Upper lobe of left lung (tissue), 6 donors: Measurements from ENCODE around the gene DCAF10. TPM values are rescaled to one million over a fixed set of nuclear protein-coding genes. Genes with fewer than 3 reads are reported as not detected.
A peak's percentile ranks its signal among the peaks of the same experiment; 100 is the strongest.

ENCODE experiments used
- ATAC-seq, 2 donors: fragments of 200-7000 bp; cut with Tn5 transposase; one replicate each; pipeline ENCODE4 v1.9.1; 2022; ENCODE audit warnings: mild to moderate bottlenecking in 2 of 2, moderate library complexity in 2 of 2; ENCODE audit not compliant: low FRiP score in 2 of 2
- DNase-seq, 2 donors: peaks; one replicate each; pipeline ENCODE4 v3.0.0-alpha.2; 2019 to 2020
- H3K27ac ChIP-seq, 4 donors: fragments of 200-600 bp; sonication (generic); one replicate each; pipeline ENCODE4 v1.5.1; 2016 to 2019
- H3K27me3 ChIP-seq, 4 donors: fragments of 200-600 bp; sonication (generic); one replicate each; pipeline ENCODE4 v1.5.1; 2017 to 2019
- H3K36me3 ChIP-seq, 4 donors: fragments of 200-600 bp; sonication (generic); one replicate each; pipeline ENCODE4 v1.5.1; 2016 to 2019
- H3K4me1 ChIP-seq, 4 donors: fragments of 200-600 bp; sonication (generic); one replicate each; pipeline ENCODE4 v1.5.1; 2018 to 2019
- H3K4me3 ChIP-seq, 4 donors: fragments of 200-600 bp; sonication (generic); one replicate each; pipeline ENCODE4 v1.5.1; 2017 to 2019; ENCODE audit warnings: mild to moderate bottlenecking in 2 of 4, moderate library complexity in 1 of 4
- H3K9me3 ChIP-seq, 4 donors: fragments of 200-600 bp; sonication (generic); one replicate each; pipeline ENCODE4 v1.5.1; 2018 to 2019
- EP300 ChIP-seq, 4 donors: sonication (generic); formaldehyde crosslinking; IDR thresholded peaks; one replicate each; pipeline ENCODE4 v1.5.1; 2017; ENCODE audit warnings: antibody characterized with exemption in 4 of 4, control low read depth in 2 of 4
- POLR2A ChIP-seq, 4 donors: fragments of 450-650 bp; IDR thresholded peaks; one replicate each; pipeline ENCODE4 v1.5.1; 2016 to 2017; ENCODE audit warnings: antibody characterized with exemption in 4 of 4, mild to moderate bottlenecking in 2 of 4
- POLR2AphosphoS5 ChIP-seq, 2 donors: sonication (generic); formaldehyde crosslinking; IDR thresholded peaks; one replicate each; pipeline ENCODE4 v1.5.1; 2017; ENCODE audit warnings: antibody characterized with exemption in 2 of 2
- WGBS, 2 donors: methylation state at CpG; one replicate each; pipeline ENCODE4 v1.1.5; 2017 to 2018; 5-methylcytosine and 5-hydroxymethylcytosine counted together
- total RNA-seq, 6 donors: library from RNA; depleted of rRNA in 4 of 6; stranded (reverse); fragments of >200 nt in 4 of 6; gene quantifications; one replicate each; pipeline versions ENCODE4 v1.1.0 to v1.2.1, GENCODE V29; 2016 to 2021
- TF ChIP-seq, protein P1 (sequence below), 6 experiments: fragments of 450-650 bp in 4 of 6; fragments of 200-600 bp in 2 of 6; sonication (generic) in 2 of 6; IDR thresholded peaks; one replicate each; pipeline ENCODE4 v1.5.1; 2016 to 2019; ENCODE audit warnings: antibody characterized with exemption in 6 of 6
- donor health status: DM: no; HTN: no; CAD: no; lungs with moderate emphysema.
- donor health status: DM: no; HTN: yes; CAD: no; lungs with severe emphysema.

The DCAF10 gene
- total RNA-seq, 6 donors from 2014 or later: 19.0 to 42.7 (median 25.1) TPM

GRCh38 chr9:37905776-37906175, 105.2 kb downstream of the DCAF10 start:
- H3K36me3 ChIP-seq: peaks cover 0 to under 1% (median 0%) of the 10 kb centered on the region in 4 donors
- ATAC-seq (no peak), DNase-seq (no peak)
- H3K27ac ChIP-seq: no peak overlapping the region
- WGBS, 2 donors: 96 to 97% methylated on average over 4 of the region's 4 CpGs
- H3K27me3 ChIP-seq: no peaks in the 10 kb centered on the region
- TF ChIP-seq POLR2A (IDR thresholded peaks at IDR 0.05) (no peak), POLR2AphosphoS5 (IDR thresholded peaks at IDR 0.05) (no peak), EP300 (IDR thresholded peaks at IDR 0.05) (no peak)
- TF ChIP-seq, protein P1, sequence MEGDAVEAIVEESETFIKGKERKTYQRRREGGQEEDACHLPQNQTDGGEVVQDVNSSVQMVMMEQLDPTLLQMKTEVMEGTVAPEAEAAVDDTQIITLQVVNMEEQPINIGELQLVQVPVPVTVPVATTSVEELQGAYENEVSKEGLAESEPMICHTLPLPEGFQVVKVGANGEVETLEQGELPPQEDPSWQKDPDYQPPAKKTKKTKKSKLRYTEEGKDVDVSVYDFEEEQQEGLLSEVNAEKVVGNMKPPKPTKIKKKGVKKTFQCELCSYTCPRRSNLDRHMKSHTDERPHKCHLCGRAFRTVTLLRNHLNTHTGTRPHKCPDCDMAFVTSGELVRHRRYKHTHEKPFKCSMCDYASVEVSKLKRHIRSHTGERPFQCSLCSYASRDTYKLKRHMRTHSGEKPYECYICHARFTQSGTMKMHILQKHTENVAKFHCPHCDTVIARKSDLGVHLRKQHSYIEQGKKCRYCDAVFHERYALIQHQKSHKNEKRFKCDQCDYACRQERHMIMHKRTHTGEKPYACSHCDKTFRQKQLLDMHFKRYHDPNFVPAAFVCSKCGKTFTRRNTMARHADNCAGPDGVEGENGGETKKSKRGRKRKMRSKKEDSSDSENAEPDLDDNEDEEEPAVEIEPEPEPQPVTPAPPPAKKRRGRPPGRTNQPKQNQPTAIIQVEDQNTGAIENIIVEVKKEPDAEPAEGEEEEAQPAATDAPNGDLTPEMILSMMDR (IDR thresholded peaks at IDR 0.05): no peak
- no peaks in the 10 kb centered on the region for H3K9me3 ChIP-seq
- H3K4me1 ChIP-seq: peaks cover 17 to 46% (median 35%) of the 10 kb centered on the region in 4 donors
- H3K4me3 ChIP-seq: no peak overlapping the region

GRCh38 chr9:37906312-37907239, 106.0 kb downstream of the DCAF10 start:
- peaks cover 17 to 46% (median 35%) of the 10 kb centered on the region in 4 donors for H3K4me1 ChIP-seq
- TF ChIP-seq POLR2A (IDR thresholded peaks at IDR 0.05) (no peak), EP300 (IDR thresholded peaks at IDR 0.05) (no peak), POLR2AphosphoS5 (IDR thresholded peaks at IDR 0.05) (no peak)
- TF ChIP-seq, protein P1 (IDR thresholded peaks at IDR 0.05): no peak
- no peak overlapping the region for H3K4me3 ChIP-seq
- peak overlapping the region in 1 of 4 donors; percentile 23 for H3K27ac ChIP-seq
- no peaks in the 10 kb centered on the region for H3K27me3 ChIP-seq
- H3K36me3 ChIP-seq: no peaks in the 10 kb centered on the region
- DNase-seq: no peak
- 88% methylated on average over 11 of the region's 11 CpGs for WGBS, 2 donors
- no peak for ATAC-seq
- H3K9me3 ChIP-seq: no peaks in the 10 kb centered on the region

- peak in 1 of 2 donors; percentile 44 for DNase-seq
- H3K4me3 ChIP-seq: no peak overlapping the region
- 56 to 67% methylated on average over 4 of the region's 4 CpGs for WGBS, 2 donors
- peaks cover 3 to 31% (median 21%) of the 10 kb centered on the region in 4 donors for H3K4me1 ChIP-seq
- ATAC-seq: no peak
- H3K9me3 ChIP-seq: no peaks in the 10 kb centered on the region
- TF ChIP-seq POLR2AphosphoS5 (IDR thresholded peaks at IDR 0.05) (no peak), EP300 (IDR thresholded peaks at IDR 0.05) (no peak), POLR2A (IDR thresholded peaks at IDR 0.05) (no peak)
- TF ChIP-seq, protein P1 (IDR thresholded peaks at IDR 0.05): no peak
- no peaks in the 10 kb centered on the region for H3K36me3 ChIP-seq
- H3K27me3 ChIP-seq: no peaks in the 10 kb centered on the region
- H3K27ac ChIP-seq: peak overlapping the region; percentile 23 to 78 (median 56)
Measured at GRCh38 chr9:37908283-37908682, 107.7 kb downstream of the DCAF10 start.

DNA sequence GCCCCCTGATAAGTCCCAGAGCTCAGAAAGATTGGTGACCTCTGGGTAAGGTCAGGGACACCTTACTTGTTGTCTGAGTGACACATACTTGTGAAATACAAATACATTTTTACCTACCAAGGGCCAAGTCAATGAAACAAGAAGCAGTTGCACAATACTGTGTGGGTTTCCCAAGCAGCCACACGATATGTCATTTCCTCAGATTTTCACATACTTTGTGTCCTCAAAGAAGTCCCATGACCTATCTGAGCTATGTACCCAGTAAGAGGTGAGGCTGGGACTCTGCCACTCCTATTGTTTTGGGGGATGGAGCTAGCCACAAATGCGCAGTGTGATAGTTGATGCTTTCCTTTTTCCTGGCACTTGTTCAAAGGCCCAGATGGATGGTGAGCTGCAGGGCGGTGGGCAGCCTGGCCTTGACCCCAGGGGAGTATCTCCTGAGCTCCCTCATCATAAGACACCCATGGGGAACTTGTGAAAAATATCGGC, 108.1 kb downstream of the DCAF10 start:
- Histone ChIP-seq H3K4me3 (no peak overlapping the region), H3K9me3 (no peaks in the 10 kb centered on the region), H3K27ac (peak overlapping the region; percentile 53 to 78 (median 71)), H3K27me3 (no peaks in the 10 kb centered on the region), H3K4me1 (peaks cover 4 to 30% (median 22%) of the 10 kb centered on the region in 4 donors), H3K36me3 (no peaks in the 10 kb centered on the region)
- peak; percentile 12 to 84 for ATAC-seq
- peak in 1 of 2 donors; percentile 81 for DNase-seq
- 47 to 68% methylated on average over 4 of the region's 4 CpGs for WGBS, 2 donors
- TF ChIP-seq POLR2AphosphoS5 (IDR thresholded peaks at IDR 0.05) (peak; percentile 77 to 95), EP300 (IDR thresholded peaks at IDR 0.05) (peak in 3 of 4 donors; percentile 71 to 97 (median 80)), POLR2A (IDR thresholded peaks at IDR 0.05) (no peak)
- TF ChIP-seq, protein P1 (IDR thresholded peaks at IDR 0.05): no peak
